ENCODE data around the gene SPIB. TPM values are rescaled to one million over a fixed set of nuclear protein-coding genes. Genes with fewer than 3 reads are reported as not detected.

SPIB gene
- total and polyA plus RNA-seq, 12 donors, result 0.10 to 0.42 (median 0.20) TPM; not detected in 9

DNA sequence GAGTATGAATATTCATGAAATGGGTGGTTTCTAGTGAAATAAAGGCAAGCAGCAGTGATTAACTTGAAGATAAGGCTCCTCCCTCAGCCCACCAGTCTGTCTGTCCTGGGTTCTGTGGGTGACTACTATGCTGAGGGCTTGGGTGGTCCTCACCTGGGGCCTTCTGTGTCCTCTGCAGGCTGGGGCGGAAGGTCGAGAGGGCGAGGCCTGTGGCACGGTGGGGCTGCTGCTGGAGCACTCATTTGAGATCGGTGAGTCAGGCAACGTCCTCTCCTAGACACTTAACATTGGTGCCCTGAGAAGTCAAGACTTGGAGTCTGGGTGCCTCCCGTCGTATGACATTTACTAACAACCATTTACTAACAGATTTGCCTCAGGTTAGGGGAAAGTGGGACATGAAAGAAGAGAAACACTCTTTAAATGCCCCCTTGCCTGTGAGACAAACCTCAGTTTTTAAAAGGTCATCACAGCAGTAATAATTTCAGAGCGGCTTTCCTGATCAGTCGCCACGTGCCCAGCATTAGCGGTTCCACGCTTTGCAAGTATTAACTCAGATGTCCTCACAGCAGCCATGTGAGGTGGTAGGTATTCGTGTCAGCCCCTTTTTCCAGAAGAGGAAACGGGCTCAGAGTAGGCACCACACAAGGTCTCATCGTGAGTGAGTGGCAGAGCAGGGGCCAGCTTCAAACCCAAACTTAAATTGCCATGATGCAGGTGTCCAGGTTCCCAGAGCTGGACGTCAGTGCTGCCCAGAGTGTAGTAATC, 59.2 kb downstream of the SPIB start:
- peak overlapping the region in 5 of 10 donors; percentile 72 to 100 (median 86) for H3K4me3 ChIP-seq
- DNase-seq, result no peak
- H3K9me3 ChIP-seq, result no peaks in the 10 kb centered on the region
- WGBS, 2 donors, result 93% methylated on average over 17 of the region's 17 CpGs
- ATAC-seq, result no peak
- H3K27ac ChIP-seq, result no peak overlapping the region
- TF ChIP-seq, protein P1, sequence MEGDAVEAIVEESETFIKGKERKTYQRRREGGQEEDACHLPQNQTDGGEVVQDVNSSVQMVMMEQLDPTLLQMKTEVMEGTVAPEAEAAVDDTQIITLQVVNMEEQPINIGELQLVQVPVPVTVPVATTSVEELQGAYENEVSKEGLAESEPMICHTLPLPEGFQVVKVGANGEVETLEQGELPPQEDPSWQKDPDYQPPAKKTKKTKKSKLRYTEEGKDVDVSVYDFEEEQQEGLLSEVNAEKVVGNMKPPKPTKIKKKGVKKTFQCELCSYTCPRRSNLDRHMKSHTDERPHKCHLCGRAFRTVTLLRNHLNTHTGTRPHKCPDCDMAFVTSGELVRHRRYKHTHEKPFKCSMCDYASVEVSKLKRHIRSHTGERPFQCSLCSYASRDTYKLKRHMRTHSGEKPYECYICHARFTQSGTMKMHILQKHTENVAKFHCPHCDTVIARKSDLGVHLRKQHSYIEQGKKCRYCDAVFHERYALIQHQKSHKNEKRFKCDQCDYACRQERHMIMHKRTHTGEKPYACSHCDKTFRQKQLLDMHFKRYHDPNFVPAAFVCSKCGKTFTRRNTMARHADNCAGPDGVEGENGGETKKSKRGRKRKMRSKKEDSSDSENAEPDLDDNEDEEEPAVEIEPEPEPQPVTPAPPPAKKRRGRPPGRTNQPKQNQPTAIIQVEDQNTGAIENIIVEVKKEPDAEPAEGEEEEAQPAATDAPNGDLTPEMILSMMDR (IDR thresholded peaks at IDR 0.05), result no peak
- intact Hi-C loops (cut with DNase I), result loop anchor here in 2 of 10 donors (2.0 to 5.0 kb wide), 3 partner anchors 33 to 106 kb away; partner anchors contain the start of genes JOSD2 (in 2 of the 2) and ASPDH (in 1 of the 2)
- peaks cover 0 to 49% (median 19%) of the 10 kb centered on the region in 9 donors for H3K36me3 ChIP-seq
- no peaks in the 10 kb centered on the region for H3K27me3 ChIP-seq
- peaks cover 5 to 28% (median 19%) of the 10 kb centered on the region in 9 donors for H3K4me1 ChIP-seq

DNA sequence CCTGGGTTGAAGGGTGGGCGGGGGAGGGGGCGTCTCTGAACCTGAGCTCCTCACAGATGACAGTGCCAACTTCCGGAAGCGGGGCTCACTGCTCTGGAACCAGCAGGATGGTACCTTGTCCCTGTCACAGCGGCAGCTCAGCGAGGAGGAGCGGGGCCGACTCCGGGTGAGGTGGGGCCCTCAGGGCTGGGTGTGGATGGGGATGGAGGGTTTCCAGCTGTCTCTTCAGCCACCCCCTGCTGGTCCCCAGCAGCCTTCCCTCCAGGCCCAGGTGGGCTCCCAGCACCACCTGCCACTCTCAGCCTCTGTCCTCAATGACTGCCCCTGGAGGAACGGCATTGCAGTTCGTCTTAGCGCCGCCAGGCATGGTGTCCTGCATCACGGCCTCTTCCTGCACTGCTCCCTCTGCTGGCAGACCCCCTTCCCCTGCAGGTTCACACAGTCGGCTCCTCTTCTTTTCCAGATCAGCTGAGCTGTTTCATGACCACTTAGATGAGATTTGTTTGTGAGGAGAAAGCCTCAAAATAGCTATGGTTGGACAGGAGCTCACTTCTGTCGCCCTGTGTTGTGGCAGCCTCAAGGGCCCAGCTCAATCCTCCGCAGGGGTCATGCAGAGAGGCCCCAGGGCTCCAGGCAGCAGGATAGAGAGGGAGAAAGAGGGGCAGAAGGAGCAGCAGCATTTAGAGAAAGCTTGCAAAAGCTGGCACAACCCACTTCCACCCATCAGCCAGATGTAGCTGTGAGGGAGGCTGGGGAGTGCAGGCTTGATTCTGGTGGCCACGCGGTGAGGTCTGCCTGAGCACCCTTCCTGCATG, 60.4 kb downstream of the SPIB start:
- Histone ChIP-seq H3K4me3 (no peak overlapping the region), H3K4me1 (peaks cover 5 to 30% (median 19%) of the 10 kb centered on the region in 9 donors), H3K27ac (no peak overlapping the region), H3K9me3 (no peaks in the 10 kb centered on the region), H3K36me3 (peaks cover 0 to 60% (median 19%) of the 10 kb centered on the region in 9 donors), H3K27me3 (no peaks in the 10 kb centered on the region)
- intact Hi-C loops (cut with DNase I), result loop anchor here in 1 of 10 donors (5.0 kb wide), 2 partner anchors 33 to 107 kb away; partner anchors contain the start of genes ASPDH and JOSD2
- no peak for ATAC-seq
- no peak for DNase-seq
- TF ChIP-seq, protein P1 (IDR thresholded peaks at IDR 0.05), result peak in 7 of 9 donors; percentile 46 to 65 (median 53)
- WGBS, 2 donors, result 70 to 81% methylated on average over 16 to 19 of the region's 19 CpGs

DNA sequence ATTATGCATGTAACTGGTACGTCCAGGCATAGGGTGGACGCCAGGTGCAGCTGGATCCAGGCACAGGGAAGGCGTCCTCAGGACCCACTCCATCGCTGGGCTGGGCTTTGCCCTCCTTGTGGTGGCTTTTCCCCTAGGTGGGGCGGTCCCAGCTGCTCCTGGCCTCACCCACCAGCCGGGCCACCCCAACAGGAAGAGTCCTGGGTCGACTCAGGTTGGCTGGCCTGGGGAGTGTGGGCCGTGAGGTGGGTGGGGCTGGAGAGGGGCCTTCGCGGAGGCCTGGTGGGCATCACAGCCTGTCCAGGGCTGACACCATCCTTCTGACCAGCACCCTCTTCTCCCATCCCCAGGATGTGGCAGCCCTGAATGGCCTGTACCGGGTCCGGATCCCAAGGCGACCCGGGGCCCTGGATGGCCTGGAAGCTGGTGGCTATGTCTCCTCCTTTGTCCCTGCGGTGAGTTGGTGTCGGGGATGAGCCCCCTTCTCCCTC, 61.1 kb downstream of the SPIB start:
- 93 to 94% methylated on average over 16 of the region's 16 CpGs for WGBS, 2 donors

More for the DNA sequence above, 61.1 kb downstream of the SPIB start:
- DNase-seq (no peak), ATAC-seq (no peak)
- H3K27ac ChIP-seq, result no peak overlapping the region
- H3K27me3 ChIP-seq, result no peaks in the 10 kb centered on the region
- H3K36me3 ChIP-seq, result peaks cover 0 to 66% (median 19%) of the 10 kb centered on the region in 9 donors
- TF ChIP-seq, protein P1 (IDR thresholded peaks at IDR 0.05), result no peak
- no peaks in the 10 kb centered on the region for H3K9me3 ChIP-seq
- intact Hi-C loops (cut with DNase I), result loop anchor here in 1 of 10 donors (5.0 kb wide), 2 partner anchors 32 to 108 kb away; partner anchors contain the start of genes ASPDH and JOSD2
- H3K4me1 ChIP-seq, result peaks cover 5 to 30% (median 19%) of the 10 kb centered on the region in 9 donors
- no peak overlapping the region for H3K4me3 ChIP-seq
